Measurements from ENCODE around the gene TNS3. TPM values are rescaled to one million over a fixed set of nuclear protein-coding genes. Genes with fewer than 3 reads are reported as not detected.

Gene TNS3
- total RNA-seq, 2 donors from 2014 or later: 2.3 to 2.6 TPM

DNA sequence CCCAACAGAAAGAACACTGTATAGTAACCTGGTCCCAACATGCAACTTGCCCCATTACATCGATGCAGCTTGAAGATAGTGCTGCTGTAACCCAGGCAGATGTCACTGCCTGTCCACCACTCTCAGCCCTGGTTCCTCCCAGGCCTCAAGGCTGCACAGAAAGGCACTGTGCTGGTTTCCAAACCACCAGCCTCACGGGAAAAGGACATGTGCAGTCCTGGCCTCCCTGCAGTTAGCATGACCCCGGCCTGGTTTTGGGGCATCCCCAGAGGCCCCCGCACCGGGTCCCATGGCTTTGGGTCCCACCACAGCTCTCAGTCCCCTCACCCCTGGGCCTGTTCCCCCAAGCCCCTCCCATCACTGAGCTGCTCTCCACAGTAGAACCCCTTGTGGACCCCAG, 214.5 kb downstream of the TNS3 start:
- Mint-ChIP-seq H3K4me1 (no peaks in the 10 kb centered on the region), H3K4me3 (no peak overlapping the region), H3K27me3 (no peaks in the 10 kb centered on the region), H3K36me3 (ENCODE audit: low read depth) (no peaks in the 10 kb centered on the region), H3K27ac (no peak overlapping the region)
- ATAC-seq (no peak), DNase-seq (no peak)
- H3K9me3 ChIP-seq (ENCODE audit: control insufficient read depth, low read length, poor library complexity, severe bottlenecking): no peaks in the 10 kb centered on the region

DNA sequence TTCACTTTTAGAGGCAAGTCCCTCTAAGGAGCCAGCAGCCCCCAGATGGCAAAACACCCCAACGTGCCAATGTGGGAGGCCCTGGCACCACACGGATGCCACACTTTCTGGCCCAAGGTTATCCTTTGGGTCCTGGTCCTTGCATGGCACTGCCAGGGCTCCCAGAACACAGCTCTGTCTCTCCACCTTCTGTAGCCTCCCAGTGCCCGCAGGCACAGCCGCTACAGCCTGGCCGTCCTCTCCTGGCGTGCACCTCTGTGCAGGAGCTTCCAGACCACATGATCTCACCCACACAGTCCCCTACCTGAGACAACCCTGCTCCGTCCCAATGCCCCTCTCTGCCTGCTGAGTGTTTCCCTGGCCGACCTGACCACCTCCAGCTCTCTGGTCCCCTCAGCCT, 215.0 kb downstream of the TNS3 start:
- Mint-ChIP-seq H3K36me3 (ENCODE audit: low read depth) (no peaks in the 10 kb centered on the region), H3K4me1 (no peaks in the 10 kb centered on the region), H3K27me3 (no peaks in the 10 kb centered on the region), H3K4me3 (no peak overlapping the region), H3K27ac (no peak overlapping the region)
- no peak for ATAC-seq
- DNase-seq: no peak
- no peaks in the 10 kb centered on the region for H3K9me3 ChIP-seq (ENCODE audit: control insufficient read depth, low read length, poor library complexity, severe bottlenecking)

DNA sequence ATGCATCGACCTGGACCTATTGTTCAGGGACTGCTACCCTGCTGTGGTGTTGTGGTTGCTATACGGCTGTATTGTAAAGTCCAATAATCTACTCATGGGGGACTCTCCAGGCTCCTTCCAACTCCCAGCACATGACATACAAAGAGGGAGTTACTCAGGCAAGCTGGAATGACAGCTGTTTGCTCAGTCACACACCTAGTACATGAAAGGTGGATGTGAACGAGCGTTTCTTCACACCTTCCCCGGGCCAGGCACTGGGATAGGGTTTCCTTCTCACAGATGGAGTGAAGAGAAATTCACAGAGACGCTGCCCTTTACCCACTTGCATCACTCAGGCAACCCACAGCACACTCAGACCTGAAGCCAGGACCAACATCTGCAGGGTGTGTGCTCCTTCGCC, 215.7 kb downstream of the TNS3 start:
- Mint-ChIP-seq H3K4me3 (no peak overlapping the region), H3K4me1 (no peaks in the 10 kb centered on the region), H3K27ac (no peak overlapping the region), H3K36me3 (ENCODE audit: low read depth) (no peaks in the 10 kb centered on the region), H3K27me3 (no peaks in the 10 kb centered on the region)
- H3K9me3 ChIP-seq (ENCODE audit: control insufficient read depth, low read length, poor library complexity, severe bottlenecking): no peaks in the 10 kb centered on the region
- ATAC-seq (no peak), DNase-seq (no peak)

DNA sequence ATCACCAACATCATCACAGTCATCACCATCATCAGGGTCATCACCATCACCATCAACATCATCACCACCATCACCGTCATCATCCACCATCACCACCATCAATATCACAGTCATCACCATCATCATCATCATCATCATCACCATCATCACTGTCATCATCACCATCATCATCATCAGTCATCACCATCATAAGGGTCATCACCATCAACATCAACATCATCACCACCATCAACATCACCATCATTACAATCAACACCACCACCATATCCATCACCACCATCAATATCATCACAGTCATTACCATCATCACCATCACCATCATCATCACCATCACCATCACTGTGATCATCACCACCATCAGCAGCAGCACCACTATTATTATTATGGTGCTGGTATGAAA, 218.9 kb downstream of the TNS3 start:
- no peaks in the 10 kb centered on the region for H3K27me3 Mint-ChIP-seq

DNA sequence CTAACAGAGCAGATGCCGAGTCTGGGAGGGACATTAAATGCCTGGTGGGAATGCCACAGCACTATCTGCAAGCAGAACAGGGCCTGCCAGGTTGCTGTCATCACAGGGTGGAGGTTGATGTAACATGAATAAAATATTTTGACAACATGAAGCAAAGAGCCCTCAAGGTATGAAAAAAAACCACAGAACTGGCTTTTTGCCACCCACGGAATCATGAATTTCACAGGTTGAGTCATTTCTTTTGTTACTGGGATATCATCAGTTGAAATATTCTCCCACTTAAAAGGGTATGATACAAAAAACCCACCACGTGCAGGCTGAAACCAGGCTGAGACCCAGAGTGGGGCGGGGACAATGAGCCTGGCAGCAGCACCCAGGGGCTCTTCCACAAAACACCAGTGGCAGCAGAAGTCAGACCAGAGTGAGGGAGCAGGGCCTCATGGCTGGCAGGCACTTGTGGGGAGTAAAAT, 220.1 kb downstream of the TNS3 start:
- H3K9me3 ChIP-seq (ENCODE audit: control insufficient read depth, low read length, poor library complexity, severe bottlenecking): no peaks in the 10 kb centered on the region
- DNase-seq (no peak), ATAC-seq (no peak)
- H3K36me3 Mint-ChIP-seq (ENCODE audit: low read depth): no peaks in the 10 kb centered on the region
- no peaks in the 10 kb centered on the region for H3K27me3 Mint-ChIP-seq
- no peaks in the 10 kb centered on the region for H3K4me1 Mint-ChIP-seq
- H3K4me3 Mint-ChIP-seq: no peak overlapping the region
- H3K27ac Mint-ChIP-seq: no peak overlapping the region

More for the DNA sequence above, 218.9 kb downstream of the TNS3 start:
- Mint-ChIP-seq H3K27ac (no peak overlapping the region), H3K36me3 (ENCODE audit: low read depth) (no peaks in the 10 kb centered on the region), H3K4me1 (no peaks in the 10 kb centered on the region), H3K4me3 (no peak overlapping the region)
- no peak for DNase-seq
- no peak for ATAC-seq
- no peaks in the 10 kb centered on the region for H3K9me3 ChIP-seq (ENCODE audit: control insufficient read depth, low read length, poor library complexity, severe bottlenecking)

DNA sequence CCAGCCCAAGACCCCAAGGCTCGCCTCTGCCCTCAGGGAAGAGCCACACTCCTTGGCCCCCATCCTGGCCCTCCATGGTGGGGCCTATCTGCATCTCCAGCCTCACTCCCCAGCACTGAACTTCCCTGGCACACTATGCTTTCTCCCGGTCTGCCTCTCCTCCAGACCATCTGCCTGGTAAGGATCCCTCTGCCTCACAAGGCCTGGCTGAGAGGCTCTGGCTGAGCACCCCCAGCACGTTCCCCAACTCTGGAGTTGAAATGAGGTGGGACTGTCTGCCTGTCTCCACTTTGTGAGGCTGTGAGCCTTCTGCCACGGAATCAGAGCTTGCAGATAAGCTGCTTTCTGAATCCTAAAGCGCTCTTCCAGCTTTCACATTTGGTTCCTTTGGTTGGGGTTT, 220.7 kb downstream of the TNS3 start:
- Mint-ChIP-seq H3K4me1 (no peaks in the 10 kb centered on the region), H3K4me3 (no peak overlapping the region), H3K27me3 (no peaks in the 10 kb centered on the region), H3K27ac (no peak overlapping the region), H3K36me3 (ENCODE audit: low read depth) (no peaks in the 10 kb centered on the region)
- DNase-seq: no peak
- no peaks in the 10 kb centered on the region for H3K9me3 ChIP-seq (ENCODE audit: control insufficient read depth, low read length, poor library complexity, severe bottlenecking)
- no peak for ATAC-seq

DNA sequence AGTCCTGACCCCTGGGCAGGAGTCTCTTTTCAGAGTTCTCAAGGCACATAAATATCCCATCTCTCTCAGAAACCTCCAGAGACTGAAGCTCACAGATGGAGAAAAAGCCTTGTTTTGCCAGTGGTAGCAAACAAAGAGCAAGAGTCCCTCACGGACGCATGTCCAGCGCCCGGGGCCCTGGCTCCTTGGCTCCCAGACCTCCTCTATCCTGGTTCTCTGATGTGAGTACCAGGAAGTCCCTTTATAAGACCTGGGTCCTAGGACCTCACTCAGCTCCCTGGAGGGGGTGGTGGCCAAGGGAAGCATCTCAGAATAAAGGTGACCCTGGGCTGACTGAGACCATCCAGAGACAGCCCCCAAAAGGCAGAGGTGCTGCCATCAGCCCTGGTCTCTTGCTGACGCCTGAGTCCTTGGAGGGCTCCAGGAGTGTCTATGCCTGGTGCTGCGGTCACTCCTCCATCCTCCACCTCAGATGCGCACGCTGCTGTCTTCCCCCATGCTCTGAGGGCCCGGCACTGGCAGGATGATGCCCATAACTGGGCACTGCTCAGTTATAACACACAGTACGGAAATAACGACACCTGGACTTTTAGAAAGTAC, 221.5 kb downstream of the TNS3 start:
- Mint-ChIP-seq H3K4me1 (no peaks in the 10 kb centered on the region), H3K27ac (no peak overlapping the region), H3K27me3 (no peaks in the 10 kb centered on the region), H3K36me3 (ENCODE audit: low read depth) (no peaks in the 10 kb centered on the region), H3K4me3 (no peak overlapping the region)
- no peaks in the 10 kb centered on the region for H3K9me3 ChIP-seq (ENCODE audit: control insufficient read depth, low read length, poor library complexity, severe bottlenecking)
- no peak for ATAC-seq
- no peak for DNase-seq

DNA sequence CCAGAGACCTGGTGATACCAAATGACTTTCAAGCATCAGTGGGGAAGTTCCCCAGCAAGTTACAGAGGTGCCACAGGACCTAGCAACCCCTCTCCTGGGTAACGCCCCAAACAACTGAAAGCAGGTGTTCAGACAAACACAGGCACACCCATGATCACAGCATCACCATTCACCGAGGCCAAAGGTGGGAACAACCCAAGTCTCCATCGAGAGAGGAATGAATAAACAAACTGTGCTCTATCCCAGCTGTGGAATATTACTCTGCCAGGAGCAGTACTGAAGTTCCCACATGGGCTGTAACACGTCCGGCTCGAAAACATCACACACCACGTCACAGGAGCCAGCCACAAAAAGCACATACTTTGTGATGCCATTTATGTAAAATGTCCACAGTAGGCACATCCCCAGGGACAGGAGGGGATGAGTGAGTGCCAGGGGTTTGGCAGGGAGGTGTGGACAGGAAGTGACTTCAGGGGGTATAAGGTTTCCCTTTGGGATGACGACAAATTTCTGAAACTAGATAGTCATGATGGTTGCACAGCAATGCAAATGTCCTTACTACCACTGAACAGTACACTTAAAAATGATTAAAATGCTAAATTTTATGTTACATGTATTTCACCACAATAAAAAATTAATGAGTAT, 222.8 kb downstream of the TNS3 start:
- ATAC-seq (no peak), DNase-seq (no peak)
- Mint-ChIP-seq H3K36me3 (ENCODE audit: low read depth) (no peaks in the 10 kb centered on the region), H3K4me1 (no peaks in the 10 kb centered on the region), H3K27me3 (no peaks in the 10 kb centered on the region), H3K27ac (no peak overlapping the region), H3K4me3 (no peak overlapping the region)
- no peaks in the 10 kb centered on the region for H3K9me3 ChIP-seq (ENCODE audit: control insufficient read depth, low read length, poor library complexity, severe bottlenecking)

DNA sequence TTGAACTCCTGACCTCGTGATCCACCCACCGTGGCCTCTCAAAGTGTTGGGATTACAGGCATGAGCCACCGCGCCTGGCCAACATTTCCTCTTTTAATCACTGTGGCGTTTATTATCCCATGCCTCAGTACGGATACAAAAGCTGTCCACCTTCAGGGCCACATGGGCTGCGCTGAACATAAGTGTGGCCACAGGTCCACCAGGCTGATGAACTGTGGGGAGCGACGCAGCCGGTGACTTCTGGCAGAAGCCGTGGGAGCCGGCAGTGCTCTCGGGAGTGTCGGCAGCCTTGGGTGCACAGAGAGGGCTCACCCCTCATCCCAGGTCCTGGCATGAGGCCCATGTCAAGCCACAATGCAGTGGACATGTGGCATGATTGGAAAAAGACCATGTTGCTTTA, 223.6 kb downstream of the TNS3 start:
- DNase-seq: no peak
- no peak overlapping the region for H3K27ac Mint-ChIP-seq
- no peak overlapping the region for H3K4me3 Mint-ChIP-seq
- no peak for ATAC-seq
- H3K27me3 Mint-ChIP-seq: no peaks in the 10 kb centered on the region
- H3K4me1 Mint-ChIP-seq: no peaks in the 10 kb centered on the region
- no peaks in the 10 kb centered on the region for H3K36me3 Mint-ChIP-seq (ENCODE audit: low read depth)
- no peaks in the 10 kb centered on the region for H3K9me3 ChIP-seq (ENCODE audit: control insufficient read depth, low read length, poor library complexity, severe bottlenecking)

DNA sequence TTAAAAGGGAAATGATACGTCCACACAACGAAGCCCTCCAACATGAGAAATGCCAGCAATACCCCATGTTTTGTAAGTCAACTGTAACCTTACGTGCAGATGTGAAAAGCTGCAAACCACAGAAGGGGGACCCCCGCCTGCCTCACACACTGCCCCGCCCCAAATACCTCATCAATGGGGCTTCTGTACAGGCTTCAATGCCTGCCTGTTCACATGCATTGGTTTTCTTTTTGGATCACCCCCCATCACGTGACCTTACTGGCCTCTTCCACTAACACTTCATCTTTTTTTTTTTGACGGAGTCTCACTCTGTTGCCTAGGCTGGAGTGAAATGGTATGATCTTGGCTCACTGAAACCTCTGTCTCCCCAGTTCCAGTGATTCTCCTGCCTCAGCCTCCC, 224.0 kb downstream of the TNS3 start:
- H3K4me3 Mint-ChIP-seq: no peak overlapping the region
- H3K27ac Mint-ChIP-seq: no peak overlapping the region
- no peaks in the 10 kb centered on the region for H3K4me1 Mint-ChIP-seq
- no peaks in the 10 kb centered on the region for H3K27me3 Mint-ChIP-seq
- H3K36me3 Mint-ChIP-seq (ENCODE audit: low read depth): no peaks in the 10 kb centered on the region
- ATAC-seq: no peak
- no peaks in the 10 kb centered on the region for H3K9me3 ChIP-seq (ENCODE audit: control insufficient read depth, low read length, poor library complexity, severe bottlenecking)
- no peak for DNase-seq

DNA sequence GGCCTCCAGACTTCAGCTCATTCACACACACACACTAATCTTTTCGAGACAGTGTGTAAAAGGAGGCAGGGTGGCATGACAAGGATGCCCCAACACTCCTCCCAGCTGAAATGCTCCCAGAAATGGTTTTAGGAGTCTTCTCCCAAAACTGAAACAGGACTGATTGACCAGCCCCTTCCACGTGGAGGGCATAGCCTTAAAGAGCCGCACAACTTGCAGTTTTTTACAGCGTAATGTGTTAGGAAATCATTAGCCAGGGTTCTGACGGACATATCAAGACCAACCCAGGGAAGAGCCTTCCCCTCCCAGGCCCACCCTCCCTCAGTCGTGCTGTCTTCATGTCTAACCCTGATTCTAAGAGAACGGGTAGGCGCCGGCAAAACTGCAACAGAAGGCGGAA, 224.6 kb downstream of the TNS3 start:
- no peaks in the 10 kb centered on the region for H3K36me3 Mint-ChIP-seq (ENCODE audit: low read depth)
- H3K27me3 Mint-ChIP-seq: no peaks in the 10 kb centered on the region
- H3K4me1 Mint-ChIP-seq: no peaks in the 10 kb centered on the region
- H3K27ac Mint-ChIP-seq: no peak overlapping the region
- H3K9me3 ChIP-seq (ENCODE audit: control insufficient read depth, low read length, poor library complexity, severe bottlenecking): no peaks in the 10 kb centered on the region
- no peak overlapping the region for H3K4me3 Mint-ChIP-seq
- DNase-seq (no peak), ATAC-seq (no peak)

DNA sequence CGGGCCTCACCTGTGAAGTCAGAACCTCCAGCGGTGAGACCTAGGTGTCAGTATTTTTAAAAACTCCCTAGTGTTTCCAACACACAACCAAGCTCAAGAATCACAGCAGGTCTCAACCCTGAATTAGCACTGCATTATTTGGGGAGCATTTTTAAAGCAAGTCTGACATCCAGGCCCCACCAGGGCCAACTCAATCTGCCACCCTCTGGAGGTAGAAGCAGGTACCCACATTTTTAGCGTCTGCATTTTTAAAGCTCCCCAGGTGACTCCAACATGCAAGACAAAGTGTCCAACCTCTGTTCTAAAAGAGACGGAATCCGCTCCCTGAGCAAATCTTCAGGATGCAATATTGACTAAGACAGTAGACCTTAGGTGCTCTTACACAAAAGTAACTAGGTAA, 225.7 kb downstream of the TNS3 start:
- no peaks in the 10 kb centered on the region for H3K36me3 Mint-ChIP-seq (ENCODE audit: low read depth)
- no peaks in the 10 kb centered on the region for H3K9me3 ChIP-seq (ENCODE audit: control insufficient read depth, low read length, poor library complexity, severe bottlenecking)
- H3K4me1 Mint-ChIP-seq: no peaks in the 10 kb centered on the region
- no peak overlapping the region for H3K27ac Mint-ChIP-seq
- no peak overlapping the region for H3K4me3 Mint-ChIP-seq
- H3K27me3 Mint-ChIP-seq: no peaks in the 10 kb centered on the region
- DNase-seq: no peak
- no peak for ATAC-seq

DNA sequence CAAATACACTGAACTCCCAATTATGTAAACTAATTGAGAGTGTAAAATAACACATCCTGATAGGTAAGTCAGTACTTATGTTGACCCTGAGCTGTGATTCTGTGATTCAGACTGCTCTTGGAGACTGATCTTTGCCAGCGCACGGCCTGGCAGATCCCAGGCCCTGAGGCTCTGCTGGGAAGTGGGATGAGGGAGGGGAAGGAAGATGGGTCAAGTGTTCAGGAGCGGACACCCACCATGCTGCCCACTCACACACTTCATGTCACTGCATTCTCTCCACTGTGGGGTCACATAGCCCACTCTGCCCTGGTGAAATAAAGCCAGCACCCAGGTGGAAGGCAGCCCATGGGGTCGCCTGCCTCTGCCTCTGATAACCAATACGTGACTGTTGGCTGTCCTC, 226.2 kb downstream of the TNS3 start:
- Mint-ChIP-seq H3K4me3 (no peak overlapping the region), H3K27ac (no peak overlapping the region), H3K36me3 (ENCODE audit: low read depth) (no peaks in the 10 kb centered on the region), H3K4me1 (no peaks in the 10 kb centered on the region), H3K27me3 (no peaks in the 10 kb centered on the region)
- DNase-seq (no peak), ATAC-seq (no peak)
- no peaks in the 10 kb centered on the region for H3K9me3 ChIP-seq (ENCODE audit: control insufficient read depth, low read length, poor library complexity, severe bottlenecking)

DNA sequence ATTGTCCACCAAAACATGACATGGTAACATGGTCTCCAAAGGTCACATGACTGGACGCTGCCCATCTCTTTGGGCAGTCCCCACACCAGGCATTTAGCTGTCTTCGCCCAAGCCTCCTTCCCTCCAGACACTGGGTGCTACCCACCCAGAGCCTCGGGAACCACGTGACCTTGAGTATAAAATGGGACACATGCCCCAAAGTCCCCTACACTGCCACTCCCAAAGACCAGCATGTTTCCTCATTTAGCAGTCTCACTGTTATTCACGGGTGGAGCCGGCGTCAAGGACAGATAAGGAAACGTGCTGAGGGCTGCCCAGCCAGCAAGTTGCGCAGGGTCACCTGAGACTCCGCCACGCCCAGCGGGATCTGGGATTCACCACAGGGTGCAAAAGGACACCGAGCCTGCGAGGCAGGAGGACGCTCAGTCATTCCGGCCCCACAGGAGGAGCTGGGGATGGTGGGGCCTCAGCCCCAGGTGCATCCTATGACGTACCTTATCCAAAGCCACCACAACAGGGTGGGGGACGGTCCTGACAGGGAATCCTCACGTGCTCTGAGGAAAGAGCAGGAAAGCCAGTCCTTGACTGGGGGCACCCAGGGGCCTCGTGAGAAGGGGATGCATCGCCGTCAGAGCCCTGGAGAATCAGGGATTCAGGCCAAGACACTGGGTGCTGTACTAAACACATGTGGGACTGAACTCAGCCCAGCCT, 226.9 kb downstream of the TNS3 start:
- DNase-seq (no peak), ATAC-seq (no peak)
- no peaks in the 10 kb centered on the region for H3K4me1 Mint-ChIP-seq
- H3K27ac Mint-ChIP-seq: no peak overlapping the region
- no peaks in the 10 kb centered on the region for H3K27me3 Mint-ChIP-seq
- H3K4me3 Mint-ChIP-seq: no peak overlapping the region
- H3K9me3 ChIP-seq (ENCODE audit: control insufficient read depth, low read length, poor library complexity, severe bottlenecking): no peaks in the 10 kb centered on the region
- H3K36me3 Mint-ChIP-seq (ENCODE audit: low read depth): no peaks in the 10 kb centered on the region

Data from T-helper 17 cell (primary cell).